ENCODE results near the gene ZNF555. TPM values are rescaled to one million over a fixed set of nuclear protein-coding genes. Genes with fewer than 3 reads are reported as not detected.

Gene ZNF555
- total and polyA plus RNA-seq, 2 of the 13 experiments (the other 11 are each of a cell fraction or from before 2014, with no cell fraction given), result 5.0 to 8.0 TPM

DNA sequence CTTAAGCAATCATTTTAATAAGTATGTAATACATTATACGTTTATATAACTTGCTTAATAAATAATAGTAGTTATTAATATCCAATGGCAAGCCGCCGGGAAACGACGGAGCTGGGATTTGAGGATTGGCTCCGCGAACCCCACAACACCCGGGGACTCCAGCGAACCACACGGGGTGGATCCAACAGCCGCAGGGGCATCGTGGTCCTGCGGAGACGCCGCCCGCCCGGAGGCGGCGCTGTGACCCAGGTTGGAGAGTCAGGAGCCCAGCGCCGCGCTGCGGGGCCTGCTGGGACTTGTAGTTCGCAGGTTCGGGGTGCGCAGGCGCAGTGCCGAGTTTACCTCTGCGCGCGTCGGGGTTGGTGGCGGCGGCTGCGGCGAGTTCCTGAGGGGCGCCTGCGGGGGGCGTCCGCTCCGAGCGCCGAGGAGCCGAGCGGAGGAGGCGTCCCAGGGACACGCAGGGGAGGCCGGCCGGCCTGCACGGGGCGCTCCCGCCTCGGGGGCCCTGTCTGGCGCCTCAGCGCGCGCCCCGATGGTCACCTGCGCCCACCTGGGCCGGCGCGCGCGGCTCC is 21.6 kb upstream of the ZNF555 start, which contains the start of gene ZNF554 (continued):
- TF ChIP-seq MED8 (CRISPR knock-in tag; IDR thresholded peaks at IDR 0.05; ENCODE audit: insufficient replicate concordance) (no peak), ZNF740 (CRISPR knock-in tag; IDR thresholded peaks at IDR 0.05) (no peak), ZNF543 (CRISPR knock-in tag; IDR thresholded peaks at IDR 0.05) (no peak), CREM (IDR thresholded peaks at IDR 0.05) (peak; percentile 60), CREM (CRISPR knock-in tag; IDR thresholded peaks at IDR 0.05) (no peak), BCL6 (CRISPR knock-in tag; IDR thresholded peaks at IDR 0.05) (peak; percentile 54), HNRNPUL1 (IDR thresholded peaks at IDR 0.05; ENCODE audit: low read depth, low read length) (peak; percentile 39; the same call in 1 of the 2 replicates), CHCHD3 (CRISPR knock-in tag; IDR thresholded peaks at IDR 0.05) (no peak), GLI4 (CRISPR knock-in tag; IDR thresholded peaks at IDR 0.05; ENCODE audit: borderline replicate concordance) (no peak), CCAR2 (optimal IDR thresholded peaks at IDR 0.05; ENCODE audit: low read depth, low read length) (no peak), CBX1 (IDR thresholded peaks at IDR 0.05; ENCODE audit: low read depth) (no peak), ATRX (CRISPR knock-in tag; IDR thresholded peaks at IDR 0.05; ENCODE audit: borderline replicate concordance) (no peak), ZNF224 (CRISPR knock-in tag; IDR thresholded peaks at IDR 0.05) (0 out of 2 replicates have a peak, but pooled peaks have one; percentile 27)
- TF ChIP-seq, protein P1, sequence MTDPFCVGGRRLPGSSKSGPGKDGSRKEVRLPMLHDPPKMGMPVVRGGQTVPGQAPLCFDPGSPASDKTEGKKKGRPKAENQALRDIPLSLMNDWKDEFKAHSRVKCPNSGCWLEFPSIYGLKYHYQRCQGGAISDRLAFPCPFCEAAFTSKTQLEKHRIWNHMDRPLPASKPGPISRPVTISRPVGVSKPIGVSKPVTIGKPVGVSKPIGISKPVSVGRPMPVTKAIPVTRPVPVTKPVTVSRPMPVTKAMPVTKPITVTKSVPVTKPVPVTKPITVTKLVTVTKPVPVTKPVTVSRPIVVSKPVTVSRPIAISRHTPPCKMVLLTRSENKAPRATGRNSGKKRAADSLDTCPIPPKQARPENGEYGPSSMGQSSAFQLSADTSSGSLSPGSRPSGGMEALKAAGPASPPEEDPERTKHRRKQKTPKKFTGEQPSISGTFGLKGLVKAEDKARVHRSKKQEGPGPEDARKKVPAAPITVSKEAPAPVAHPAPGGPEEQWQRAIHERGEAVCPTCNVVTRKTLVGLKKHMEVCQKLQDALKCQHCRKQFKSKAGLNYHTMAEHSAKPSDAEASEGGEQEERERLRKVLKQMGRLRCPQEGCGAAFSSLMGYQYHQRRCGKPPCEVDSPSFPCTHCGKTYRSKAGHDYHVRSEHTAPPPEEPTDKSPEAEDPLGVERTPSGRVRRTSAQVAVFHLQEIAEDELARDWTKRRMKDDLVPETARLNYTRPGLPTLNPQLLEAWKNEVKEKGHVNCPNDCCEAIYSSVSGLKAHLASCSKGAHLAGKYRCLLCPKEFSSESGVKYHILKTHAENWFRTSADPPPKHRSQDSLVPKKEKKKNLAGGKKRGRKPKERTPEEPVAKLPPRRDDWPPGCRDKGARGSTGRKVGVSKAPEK (CRISPR knock-in tag; IDR thresholded peaks at IDR 0.05; ENCODE audit: borderline replicate concordance), result no peak
- TF ChIP-seq, protein P2, sequence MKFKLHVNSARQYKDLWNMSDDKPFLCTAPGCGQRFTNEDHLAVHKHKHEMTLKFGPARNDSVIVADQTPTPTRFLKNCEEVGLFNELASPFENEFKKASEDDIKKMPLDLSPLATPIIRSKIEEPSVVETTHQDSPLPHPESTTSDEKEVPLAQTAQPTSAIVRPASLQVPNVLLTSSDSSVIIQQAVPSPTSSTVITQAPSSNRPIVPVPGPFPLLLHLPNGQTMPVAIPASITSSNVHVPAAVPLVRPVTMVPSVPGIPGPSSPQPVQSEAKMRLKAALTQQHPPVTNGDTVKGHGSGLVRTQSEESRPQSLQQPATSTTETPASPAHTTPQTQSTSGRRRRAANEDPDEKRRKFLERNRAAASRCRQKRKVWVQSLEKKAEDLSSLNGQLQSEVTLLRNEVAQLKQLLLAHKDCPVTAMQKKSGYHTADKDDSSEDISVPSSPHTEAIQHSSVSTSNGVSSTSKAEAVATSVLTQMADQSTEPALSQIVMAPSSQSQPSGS (CRISPR knock-in tag; IDR thresholded peaks at IDR 0.05), result peak; percentile 79; the same call in 1 of the 2 replicates
- TF ChIP-seq, protein P3, sequence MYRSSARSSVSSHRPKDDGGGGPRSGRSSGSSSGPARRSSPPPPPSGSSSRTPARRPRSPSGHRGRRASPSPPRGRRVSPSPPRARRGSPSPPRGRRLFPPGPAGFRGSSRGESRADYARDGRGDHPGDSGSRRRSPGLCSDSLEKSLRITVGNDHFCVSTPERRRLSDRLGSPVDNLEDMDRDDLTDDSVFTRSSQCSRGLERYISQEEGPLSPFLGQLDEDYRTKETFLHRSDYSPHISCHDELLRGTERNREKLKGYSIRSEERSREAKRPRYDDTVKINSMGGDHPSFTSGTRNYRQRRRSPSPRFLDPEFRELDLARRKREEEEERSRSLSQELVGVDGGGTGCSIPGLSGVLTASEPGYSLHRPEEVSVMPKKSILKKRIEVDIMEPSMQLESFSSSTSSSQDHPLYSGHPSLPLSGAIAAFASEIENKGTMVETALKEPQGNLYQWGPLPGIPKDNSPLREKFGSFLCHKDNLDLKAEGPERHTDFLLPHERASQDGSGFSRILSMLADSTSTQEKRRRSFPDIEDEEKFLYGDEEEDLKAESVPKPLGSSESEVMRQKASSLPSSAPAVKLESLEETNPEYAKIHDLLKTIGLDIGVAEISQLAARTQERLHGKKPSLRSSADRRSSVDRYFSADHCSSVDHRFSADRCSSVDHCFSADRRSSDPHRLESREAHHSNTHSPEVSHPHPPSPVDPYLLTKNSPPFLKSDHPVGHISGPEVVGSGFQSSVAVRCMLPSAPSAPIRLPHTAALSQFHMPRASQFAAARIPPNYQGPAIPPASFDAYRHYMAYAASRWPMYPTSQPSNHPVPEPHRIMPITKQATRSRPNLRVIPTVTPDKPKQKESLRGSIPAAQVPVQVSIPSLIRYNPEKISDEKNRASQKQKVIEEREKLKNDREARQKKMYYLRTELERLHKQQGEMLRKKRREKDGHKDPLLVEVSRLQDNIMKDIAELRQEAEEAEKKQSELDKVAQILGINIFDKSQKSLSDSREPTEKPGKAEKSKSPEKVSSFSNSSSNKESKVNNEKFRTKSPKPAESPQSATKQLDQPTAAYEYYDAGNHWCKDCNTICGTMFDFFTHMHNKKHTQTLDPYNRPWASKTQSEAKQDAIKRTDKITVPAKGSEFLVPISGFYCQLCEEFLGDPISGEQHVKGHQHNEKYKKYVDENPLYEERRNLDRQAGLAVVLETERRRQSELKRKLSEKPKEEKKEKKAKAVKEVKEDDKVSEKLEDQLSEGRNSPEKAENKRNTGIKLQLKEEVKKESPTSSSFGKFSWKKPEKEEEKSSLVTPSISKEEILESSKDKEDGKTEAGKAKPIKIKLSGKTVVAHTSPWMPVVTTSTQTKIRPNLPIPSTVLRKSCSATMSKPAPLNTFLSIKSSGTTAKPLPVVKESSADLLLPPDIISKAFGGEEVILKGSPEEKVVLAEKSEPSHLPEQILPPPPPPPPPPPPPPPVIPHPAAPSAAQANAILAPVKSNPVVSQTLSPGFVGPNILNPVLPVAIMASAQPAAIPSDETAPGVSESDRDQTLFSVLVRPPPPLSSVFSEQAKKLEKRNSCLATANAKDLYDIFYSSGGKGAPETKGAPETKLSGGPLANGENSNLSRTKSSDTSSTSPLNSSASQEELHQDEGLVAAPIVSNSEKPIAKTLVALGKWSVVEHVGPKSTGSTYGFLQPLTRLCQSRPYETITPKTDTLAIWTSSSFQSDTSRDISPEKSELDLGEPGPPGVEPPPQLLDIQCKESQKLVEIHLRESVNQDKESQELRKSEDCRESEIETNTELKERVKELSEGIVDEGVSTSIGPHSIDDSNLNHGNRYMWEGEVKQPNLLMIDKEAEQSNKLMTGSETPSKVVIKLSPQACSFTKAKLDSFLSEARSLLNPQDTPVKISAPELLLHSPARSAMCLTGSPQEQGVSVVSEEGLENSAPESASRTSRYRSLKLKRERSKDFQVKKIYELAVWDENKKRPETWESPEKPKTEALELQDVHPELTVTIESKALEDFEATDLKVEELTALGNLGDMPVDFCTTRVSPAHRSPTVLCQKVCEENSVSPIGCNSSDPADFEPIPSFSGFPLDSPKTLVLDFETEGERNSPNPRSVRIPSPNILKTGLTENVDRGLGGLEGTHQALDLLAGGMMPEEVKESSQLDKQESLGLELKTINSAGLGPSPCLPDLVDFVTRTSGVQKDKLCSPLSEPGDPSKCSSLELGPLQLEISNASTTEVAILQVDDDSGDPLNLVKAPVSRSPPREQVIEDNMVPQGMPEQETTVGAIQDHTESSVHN (CRISPR knock-in tag; IDR thresholded peaks at IDR 0.05), result peak; percentile 63
